GM12865 (cell line): ENCODE data around the gene LZTR1.

ENCODE experiments used
- DNase-seq: peaks from one replicate; pipeline ENCODE4 v3.0.0; 2010; ENCODE audit warnings: low read depth
- H3K4me3 ChIP-seq: 2 replicates; pipeline ENCODE4 v1.5.1; 2011; ENCODE audit warnings: mild to moderate bottlenecking, low read depth, low read length, control low read depth
- CTCF ChIP-seq: IDR thresholded peaks from 2 replicates; pipeline ENCODE4 v1.5.1; 2011; ENCODE audit warnings: low read length, control low read depth, low read depth, inconsistent platforms; ENCODE audit not compliant: insufficient read depth; ENCODE audit errors: missing control alignments

The LZTR1 gene

GRCh38 chr22:20957102-20957682, 24.9 kb upstream of the LZTR1 start:
- H3K4me3 ChIP-seq: peak overlapping the region; percentile 66
- peak; percentile 20 for DNase-seq
- TF ChIP-seq CTCF: no peak

- H3K4me3 ChIP-seq: peak overlapping the region; percentile 66
- DNase-seq: peak; percentile 57
- no peak for TF ChIP-seq CTCF
Measured at GRCh38 chr22:20957683-20958431, 24.2 kb upstream of the LZTR1 start.

- no peak for DNase-seq
- no peak overlapping the region for H3K4me3 ChIP-seq
- TF ChIP-seq CTCF: no peak
Measured at GRCh38 chr22:20959578-20960461, 22.3 kb upstream of the LZTR1 start.

- no peak overlapping the region for H3K4me3 ChIP-seq
- no peak for DNase-seq
- TF ChIP-seq CTCF: no peak
Measured at GRCh38 chr22:20960609-20961008, 21.5 kb upstream of the LZTR1 start.

- TF ChIP-seq CTCF: no peak
- DNase-seq: no peak
Measured at GRCh38 chr22:20962491-20962945, 19.6 kb upstream of the LZTR1 start.

GRCh38 chr22:20963201-20964052, 18.7 kb upstream of the LZTR1 start:
- TF ChIP-seq CTCF: no peak
- no peak for DNase-seq
- H3K4me3 ChIP-seq: no peak overlapping the region

More at GRCh38 chr22:20962491-20962945, 19.6 kb upstream of the LZTR1 start:
- H3K4me3 ChIP-seq: no peak overlapping the region
